ENCODE measurements around the gene ZNF740.
A peak's percentile ranks its signal among the peaks of the same experiment; 100 is the strongest.

The ZNF740 gene

DNA sequence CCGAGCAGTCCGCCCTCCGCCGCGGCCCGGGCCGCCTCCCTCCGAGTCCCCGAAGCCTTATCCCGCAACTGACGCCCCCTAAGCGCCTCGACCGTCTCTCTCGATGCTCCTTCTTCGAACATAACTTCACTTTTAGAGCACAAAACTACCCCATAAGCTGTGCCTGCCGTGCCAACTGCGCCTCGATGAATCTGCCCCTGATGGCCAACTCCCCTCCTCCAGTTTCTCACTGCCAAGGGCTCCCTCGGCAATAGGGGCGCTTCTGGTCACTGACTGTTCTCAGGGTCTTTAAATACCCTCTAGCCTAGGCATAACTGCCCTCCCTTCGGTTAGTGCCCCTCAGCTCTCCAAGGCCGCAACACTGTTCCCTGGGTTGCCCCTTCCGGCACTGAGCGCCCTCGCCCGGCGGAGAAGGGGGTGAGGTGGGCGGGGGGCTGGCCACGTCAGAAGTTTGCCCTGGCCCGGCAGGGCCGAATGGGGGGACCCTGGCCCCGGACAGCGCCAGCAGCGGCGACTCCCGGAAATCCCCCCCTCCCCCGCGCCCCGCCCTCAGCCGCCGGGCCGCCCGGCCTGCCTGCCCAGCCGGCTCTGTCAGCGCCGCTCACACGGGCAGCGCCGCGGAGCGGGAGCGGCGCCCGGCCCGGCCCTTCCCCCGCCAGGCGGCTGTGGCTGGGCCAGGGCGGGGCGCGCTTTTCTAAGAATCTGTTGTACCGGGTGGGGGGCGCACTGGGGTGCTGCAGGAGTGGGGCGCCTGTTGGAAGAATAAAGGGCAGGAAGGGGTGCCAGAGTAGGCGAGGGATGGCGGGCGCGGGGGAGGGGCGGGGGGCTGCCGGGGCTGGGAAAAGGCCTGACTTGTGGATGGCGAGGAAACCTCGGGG, 40.9 kb downstream of the ZNF740 start:
- ATAC-seq, result peak; percentile 40

DNA sequence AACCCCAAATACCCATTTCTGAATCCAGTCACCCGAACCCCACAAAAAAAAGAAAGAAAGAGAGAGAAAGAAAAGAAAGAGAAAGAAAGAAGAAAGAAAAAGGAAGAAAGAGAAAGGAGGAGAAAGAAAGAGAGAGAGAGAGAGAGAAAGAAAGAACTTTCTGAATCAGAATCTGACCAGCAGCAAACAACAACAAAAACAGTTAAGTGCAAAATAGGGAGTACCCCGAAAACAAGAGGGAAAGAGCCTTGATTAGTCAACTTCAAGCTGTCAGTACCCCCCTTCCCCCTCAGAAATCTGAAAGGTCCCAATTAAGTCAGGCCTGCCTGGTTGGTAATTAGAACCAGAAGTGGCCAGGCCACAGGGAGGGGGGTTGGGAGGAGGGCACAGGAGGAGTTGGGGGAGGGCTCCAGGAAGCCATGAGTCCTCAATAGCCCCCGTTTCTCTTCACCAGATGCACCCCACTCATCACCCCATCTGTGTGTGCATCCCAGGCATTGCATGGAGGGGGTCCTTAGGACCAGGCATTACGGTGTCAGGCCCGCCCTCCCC, 41.7 kb downstream of the ZNF740 start:
- no peak for TF ChIP-seq OSR1 (CRISPR knock-in tag; IDR thresholded peaks at IDR 0.05)
- TF ChIP-seq ZC3H10 (CRISPR knock-in tag; IDR thresholded peaks at IDR 0.05), result no peak
- TF ChIP-seq TCF4 (CRISPR knock-in tag; IDR thresholded peaks at IDR 0.05; ENCODE audit: borderline replicate concordance), result peak; percentile 52; the same call in 1 of the 2 replicates

More for the DNA sequence above, 40.9 kb downstream of the ZNF740 start:
- TF ChIP-seq ZNF565 (CRISPR knock-in tag; conservative IDR thresholded peaks at IDR 0.05; ENCODE audit: low read depth) (no peak), TOX (CRISPR knock-in tag; IDR thresholded peaks at IDR 0.05; ENCODE audit: borderline replicate concordance) (no peak), OSR1 (CRISPR knock-in tag; IDR thresholded peaks at IDR 0.05) (no peak), PPARA (CRISPR knock-in tag; IDR thresholded peaks at IDR 0.05; ENCODE audit: borderline replicate concordance) (no peak), RARB (CRISPR knock-in tag; IDR thresholded peaks at IDR 0.05) (peak; percentile 28; the same call in 1 of the 2 replicates), ESRRG (CRISPR knock-in tag; IDR thresholded peaks at IDR 0.05) (0 out of 2 replicates have a peak, but pooled peaks have one; percentile 26)

DNA sequence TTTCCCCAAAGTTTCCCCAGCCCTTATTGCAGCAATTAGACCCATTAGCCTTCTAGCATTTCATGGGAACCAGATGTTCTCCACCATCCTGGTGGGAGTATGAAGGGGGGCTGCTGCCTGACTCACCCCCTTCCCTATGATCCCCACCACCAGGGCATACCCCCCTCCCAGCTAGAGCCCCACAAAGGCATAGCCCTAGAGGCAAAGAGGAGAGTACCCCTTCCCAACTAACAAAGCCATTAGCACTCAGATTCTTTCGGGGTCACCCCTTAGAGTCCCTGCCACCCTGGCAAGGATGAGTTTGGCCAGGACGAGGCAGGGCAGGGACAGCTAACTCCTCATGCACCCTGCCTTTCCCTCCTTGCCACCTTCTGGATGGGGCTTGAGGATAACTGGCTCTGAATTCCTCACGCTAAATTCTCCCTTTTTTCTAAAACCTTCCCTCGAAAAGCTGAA, 42.3 kb downstream of the ZNF740 start:
- ATAC-seq, result peak; percentile 8; the same call in 2 of the 3 replicates
- TF ChIP-seq OSR1 (CRISPR knock-in tag; IDR thresholded peaks at IDR 0.05), result no peak
- no peak for TF ChIP-seq ARNTL (CRISPR knock-in tag; IDR thresholded peaks at IDR 0.05; ENCODE audit: borderline replicate concordance, low read depth)
- TF ChIP-seq, protein P1, sequence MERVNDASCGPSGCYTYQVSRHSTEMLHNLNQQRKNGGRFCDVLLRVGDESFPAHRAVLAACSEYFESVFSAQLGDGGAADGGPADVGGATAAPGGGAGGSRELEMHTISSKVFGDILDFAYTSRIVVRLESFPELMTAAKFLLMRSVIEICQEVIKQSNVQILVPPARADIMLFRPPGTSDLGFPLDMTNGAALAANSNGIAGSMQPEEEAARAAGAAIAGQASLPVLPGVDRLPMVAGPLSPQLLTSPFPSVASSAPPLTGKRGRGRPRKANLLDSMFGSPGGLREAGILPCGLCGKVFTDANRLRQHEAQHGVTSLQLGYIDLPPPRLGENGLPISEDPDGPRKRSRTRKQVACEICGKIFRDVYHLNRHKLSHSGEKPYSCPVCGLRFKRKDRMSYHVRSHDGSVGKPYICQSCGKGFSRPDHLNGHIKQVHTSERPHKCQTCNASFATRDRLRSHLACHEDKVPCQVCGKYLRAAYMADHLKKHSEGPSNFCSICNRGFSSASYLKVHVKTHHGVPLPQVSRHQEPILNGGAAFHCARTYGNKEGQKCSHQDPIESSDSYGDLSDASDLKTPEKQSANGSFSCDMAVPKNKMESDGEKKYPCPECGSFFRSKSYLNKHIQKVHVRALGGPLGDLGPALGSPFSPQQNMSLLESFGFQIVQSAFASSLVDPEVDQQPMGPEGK (CRISPR knock-in tag; IDR thresholded peaks at IDR 0.05; ENCODE audit: borderline replicate concordance), result no peak
- TF ChIP-seq TCF4 (CRISPR knock-in tag; IDR thresholded peaks at IDR 0.05; ENCODE audit: borderline replicate concordance), result no peak
- no peak for TF ChIP-seq ZNF565 (CRISPR knock-in tag; conservative IDR thresholded peaks at IDR 0.05; ENCODE audit: low read depth)
- TF ChIP-seq, protein P2, sequence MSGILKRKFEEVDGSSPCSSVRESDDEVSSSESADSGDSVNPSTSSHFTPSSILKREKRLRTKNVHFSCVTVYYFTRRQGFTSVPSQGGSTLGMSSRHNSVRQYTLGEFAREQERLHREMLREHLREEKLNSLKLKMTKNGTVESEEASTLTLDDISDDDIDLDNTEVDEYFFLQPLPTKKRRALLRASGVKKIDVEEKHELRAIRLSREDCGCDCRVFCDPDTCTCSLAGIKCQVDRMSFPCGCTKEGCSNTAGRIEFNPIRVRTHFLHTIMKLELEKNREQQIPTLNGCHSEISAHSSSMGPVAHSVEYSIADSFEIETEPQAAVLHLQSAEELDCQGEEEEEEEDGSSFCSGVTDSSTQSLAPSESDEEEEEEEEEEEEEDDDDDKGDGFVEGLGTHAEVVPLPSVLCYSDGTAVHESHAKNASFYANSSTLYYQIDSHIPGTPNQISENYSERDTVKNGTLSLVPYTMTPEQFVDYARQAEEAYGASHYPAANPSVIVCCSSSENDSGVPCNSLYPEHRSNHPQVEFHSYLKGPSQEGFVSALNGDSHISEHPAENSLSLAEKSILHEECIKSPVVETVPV (CRISPR knock-in tag; IDR thresholded peaks at IDR 0.05), result no peak
- TF ChIP-seq RARB (CRISPR knock-in tag; IDR thresholded peaks at IDR 0.05), result no peak
- TF ChIP-seq ZNF8 (CRISPR knock-in tag; IDR thresholded peaks at IDR 0.05), result no peak
- no peak for TF ChIP-seq TOX (CRISPR knock-in tag; IDR thresholded peaks at IDR 0.05; ENCODE audit: borderline replicate concordance)
- no peak for TF ChIP-seq ZNF70 (CRISPR knock-in tag; IDR thresholded peaks at IDR 0.05)
- TF ChIP-seq, protein P3, sequence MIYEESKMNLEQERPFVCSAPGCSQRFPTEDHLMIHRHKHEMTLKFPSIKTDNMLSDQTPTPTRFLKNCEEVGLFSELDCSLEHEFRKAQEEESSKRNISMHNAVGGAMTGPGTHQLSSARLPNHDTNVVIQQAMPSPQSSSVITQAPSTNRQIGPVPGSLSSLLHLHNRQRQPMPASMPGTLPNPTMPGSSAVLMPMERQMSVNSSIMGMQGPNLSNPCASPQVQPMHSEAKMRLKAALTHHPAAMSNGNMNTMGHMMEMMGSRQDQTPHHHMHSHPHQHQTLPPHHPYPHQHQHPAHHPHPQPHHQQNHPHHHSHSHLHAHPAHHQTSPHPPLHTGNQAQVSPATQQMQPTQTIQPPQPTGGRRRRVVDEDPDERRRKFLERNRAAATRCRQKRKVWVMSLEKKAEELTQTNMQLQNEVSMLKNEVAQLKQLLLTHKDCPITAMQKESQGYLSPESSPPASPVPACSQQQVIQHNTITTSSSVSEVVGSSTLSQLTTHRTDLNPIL (CRISPR knock-in tag; IDR thresholded peaks at IDR 0.05; ENCODE audit: low read depth), result no peak
- no peak for TF ChIP-seq ISL1 (CRISPR knock-in tag; IDR thresholded peaks at IDR 0.05)
- no peak for TF ChIP-seq SNAI2 (CRISPR knock-in tag; IDR thresholded peaks at IDR 0.05)
- TF ChIP-seq ZFP30 (CRISPR knock-in tag; IDR thresholded peaks at IDR 0.05), result no peak
- TF ChIP-seq ESRRG (CRISPR knock-in tag; IDR thresholded peaks at IDR 0.05), result no peak
- TF ChIP-seq, protein P4, sequence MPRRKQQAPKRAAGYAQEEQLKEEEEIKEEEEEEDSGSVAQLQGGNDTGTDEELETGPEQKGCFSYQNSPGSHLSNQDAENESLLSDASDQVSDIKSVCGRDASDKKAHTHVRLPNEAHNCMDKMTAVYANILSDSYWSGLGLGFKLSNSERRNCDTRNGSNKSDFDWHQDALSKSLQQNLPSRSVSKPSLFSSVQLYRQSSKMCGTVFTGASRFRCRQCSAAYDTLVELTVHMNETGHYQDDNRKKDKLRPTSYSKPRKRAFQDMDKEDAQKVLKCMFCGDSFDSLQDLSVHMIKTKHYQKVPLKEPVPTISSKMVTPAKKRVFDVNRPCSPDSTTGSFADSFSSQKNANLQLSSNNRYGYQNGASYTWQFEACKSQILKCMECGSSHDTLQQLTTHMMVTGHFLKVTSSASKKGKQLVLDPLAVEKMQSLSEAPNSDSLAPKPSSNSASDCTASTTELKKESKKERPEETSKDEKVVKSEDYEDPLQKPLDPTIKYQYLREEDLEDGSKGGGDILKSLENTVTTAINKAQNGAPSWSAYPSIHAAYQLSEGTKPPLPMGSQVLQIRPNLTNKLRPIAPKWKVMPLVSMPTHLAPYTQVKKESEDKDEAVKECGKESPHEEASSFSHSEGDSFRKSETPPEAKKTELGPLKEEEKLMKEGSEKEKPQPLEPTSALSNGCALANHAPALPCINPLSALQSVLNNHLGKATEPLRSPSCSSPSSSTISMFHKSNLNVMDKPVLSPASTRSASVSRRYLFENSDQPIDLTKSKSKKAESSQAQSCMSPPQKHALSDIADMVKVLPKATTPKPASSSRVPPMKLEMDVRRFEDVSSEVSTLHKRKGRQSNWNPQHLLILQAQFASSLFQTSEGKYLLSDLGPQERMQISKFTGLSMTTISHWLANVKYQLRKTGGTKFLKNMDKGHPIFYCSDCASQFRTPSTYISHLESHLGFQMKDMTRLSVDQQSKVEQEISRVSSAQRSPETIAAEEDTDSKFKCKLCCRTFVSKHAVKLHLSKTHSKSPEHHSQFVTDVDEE (CRISPR knock-in tag; IDR thresholded peaks at IDR 0.05), result no peak

More for the DNA sequence above, 41.7 kb downstream of the ZNF740 start:
- no peak; the same call in 2 of the 3 replicates for ATAC-seq
